HG03378 (cell line): Measurements from ENCODE around the gene UBQLN2.
"Not testable (repeated sequence)": the region's sequence is repeated elsewhere in the genome, so short reads cannot be mapped to it uniquely, and the experiment has no call there.

ENCODE experiments used
- ATAC-seq: cut with Tn5 transposase; IDR thresholded peaks from one replicate; pipeline ENCODE4 v1.9.1; 2021; ENCODE audit warnings: mild to moderate bottlenecking, moderate library complexity; ENCODE audit not compliant: unreplicated experiment

Gene UBQLN2

DNA sequence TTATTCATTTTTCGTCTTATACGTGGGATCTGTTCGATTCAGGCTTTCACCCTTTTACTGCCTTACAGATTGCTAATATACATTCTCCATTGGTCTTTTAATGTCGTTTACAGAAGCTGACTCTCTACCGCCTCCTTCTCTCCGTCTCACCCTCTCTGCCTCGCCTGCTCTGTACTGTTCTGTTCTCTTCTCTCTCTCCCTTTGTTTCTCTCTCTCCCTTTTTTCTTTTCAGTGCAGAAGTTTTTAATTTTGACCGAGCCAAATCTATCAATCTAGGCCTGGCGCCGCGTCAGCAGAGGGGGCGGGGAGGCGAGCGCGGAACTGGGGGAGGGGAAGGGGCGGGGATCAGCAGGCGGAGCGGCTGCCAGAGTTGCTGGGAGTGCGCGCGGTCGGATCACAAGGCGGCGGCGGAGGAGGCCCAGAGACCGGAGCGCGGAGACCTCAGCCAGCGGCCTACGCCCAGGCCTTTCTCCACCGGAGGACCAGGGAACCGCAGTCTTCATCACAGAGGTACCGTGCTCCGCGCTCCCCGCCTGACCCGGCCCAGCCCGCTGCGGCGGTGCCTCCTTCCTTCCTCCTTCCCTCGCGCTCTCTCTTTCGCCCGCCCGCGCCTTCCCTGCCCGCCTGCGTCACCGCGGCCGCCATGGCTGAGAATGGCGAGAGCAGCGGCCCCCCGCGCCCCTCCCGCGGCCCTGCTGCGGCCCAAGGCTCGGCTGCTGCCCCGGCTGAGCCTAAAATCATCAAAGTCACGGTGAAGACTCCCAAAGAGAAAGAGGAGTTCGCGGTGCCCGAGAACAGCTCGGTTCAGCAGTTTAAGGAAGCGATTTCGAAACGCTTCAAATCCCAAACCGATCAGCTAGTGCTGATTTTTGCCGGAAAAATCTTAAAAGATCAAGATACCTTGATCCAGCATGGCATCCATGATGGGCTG, at the start of gene UBQLN2:
Gene UBQLN2 (plus strand): TSS at position 397 of the 931 bp plus-strand sequence. CDS start 247 bp downstream, at position 644.
- ATAC-seq: peak; percentile 57

DNA sequence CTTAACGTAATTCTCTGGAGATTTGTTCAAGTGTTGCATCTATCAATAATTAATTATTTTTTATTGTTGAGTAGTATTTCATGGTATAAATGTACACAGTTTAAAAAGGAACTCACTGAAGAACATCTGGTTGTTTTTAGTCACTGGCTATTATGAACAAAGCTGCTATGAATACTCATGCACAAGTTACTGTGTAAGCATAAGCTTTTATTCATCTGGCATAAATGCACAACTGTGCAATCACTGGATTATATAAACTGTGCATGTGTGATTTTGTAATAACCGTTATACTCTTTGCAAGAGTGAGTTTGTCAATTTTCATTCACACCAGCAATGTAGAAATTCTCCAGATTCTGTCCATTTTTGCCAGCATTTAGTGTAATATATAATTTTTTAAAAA, 43.8 kb upstream of the UBQLN2 start:
- ATAC-seq: no peak

DNA sequence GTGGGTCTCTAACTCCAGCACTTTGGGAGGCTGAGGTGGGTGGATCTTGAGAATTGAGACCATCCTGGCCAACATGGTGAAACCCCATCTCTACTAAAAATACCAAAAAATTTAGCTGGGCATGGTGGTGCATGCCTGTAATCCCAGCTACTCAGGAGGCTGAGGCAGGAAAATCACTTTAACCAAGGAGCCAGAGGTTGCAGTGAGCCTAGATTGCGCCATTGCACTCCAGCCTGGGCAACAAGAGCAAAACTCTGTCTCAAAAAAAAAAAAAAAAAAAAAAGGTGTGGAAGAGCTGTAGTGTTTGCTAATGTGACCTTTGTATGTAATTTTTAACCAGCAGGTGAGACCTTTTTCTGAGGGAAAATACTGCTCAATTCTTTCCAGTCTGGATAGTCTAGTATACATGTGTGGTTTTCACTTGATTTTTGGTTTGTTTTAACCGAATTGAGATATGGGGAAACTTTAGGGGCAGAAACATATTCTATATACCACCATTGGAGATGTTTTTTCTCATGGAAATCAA, 33.9 kb upstream of the UBQLN2 start:
- not testable (repeated sequence) for ATAC-seq

DNA sequence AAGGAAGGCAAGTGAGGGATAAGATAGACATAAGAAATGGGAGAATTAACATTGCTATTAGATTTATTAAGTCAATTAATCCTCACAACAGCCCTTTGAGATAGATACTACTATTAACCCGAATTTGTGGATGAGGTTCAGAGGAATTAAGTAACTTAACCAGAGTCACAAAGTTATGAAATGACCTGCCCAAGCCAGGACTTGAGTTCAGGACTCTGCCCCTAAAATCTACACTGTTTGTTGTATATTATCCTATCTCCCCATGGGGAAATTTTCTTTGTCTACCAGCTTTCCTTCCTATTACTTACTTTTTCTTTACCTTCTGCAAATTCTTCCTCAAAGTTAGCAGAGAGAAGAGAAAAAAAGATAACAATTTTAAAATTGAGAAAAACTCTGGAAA, 33.4 kb upstream of the UBQLN2 start:
- ATAC-seq: no peak

DNA sequence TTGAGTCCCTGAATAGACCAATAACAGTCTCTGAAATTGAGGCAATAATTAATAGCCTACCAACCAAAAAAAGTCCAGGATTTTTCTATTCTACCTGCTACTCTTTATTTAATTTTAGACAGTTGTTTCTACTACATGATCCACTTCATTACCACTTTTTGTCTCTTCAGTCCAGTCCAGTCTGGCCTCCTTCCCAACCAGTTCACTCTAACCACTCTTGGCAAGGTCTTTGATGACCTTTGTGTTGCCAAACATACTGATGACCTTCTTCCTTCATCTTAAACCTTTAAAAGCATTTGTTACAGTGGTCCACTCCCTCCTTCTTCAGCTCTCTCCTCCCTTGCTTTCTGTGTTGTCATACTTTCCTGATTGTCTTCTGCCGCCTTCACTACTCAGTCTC, 12.8 kb upstream of the UBQLN2 start:
- ATAC-seq: no peak

DNA sequence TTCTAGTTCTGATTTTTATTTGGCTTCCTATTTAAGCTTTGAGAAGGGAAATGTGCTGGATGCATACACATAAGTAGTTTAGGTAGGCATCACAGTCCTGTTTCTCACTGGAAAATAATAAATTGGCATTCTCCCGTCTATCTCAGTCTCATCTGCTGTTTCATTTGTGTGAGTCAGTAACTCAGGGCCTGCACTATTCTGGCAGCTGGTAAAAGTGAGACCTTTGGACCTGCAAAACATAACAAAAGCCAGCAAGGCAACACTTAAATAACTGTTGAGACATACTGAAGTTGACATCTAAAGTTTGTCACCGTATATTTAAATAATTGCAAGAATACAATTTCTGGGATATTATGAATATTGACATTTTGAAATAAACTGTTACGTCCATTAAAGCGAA, 8.6 kb upstream of the UBQLN2 start:
- no peak for ATAC-seq

DNA sequence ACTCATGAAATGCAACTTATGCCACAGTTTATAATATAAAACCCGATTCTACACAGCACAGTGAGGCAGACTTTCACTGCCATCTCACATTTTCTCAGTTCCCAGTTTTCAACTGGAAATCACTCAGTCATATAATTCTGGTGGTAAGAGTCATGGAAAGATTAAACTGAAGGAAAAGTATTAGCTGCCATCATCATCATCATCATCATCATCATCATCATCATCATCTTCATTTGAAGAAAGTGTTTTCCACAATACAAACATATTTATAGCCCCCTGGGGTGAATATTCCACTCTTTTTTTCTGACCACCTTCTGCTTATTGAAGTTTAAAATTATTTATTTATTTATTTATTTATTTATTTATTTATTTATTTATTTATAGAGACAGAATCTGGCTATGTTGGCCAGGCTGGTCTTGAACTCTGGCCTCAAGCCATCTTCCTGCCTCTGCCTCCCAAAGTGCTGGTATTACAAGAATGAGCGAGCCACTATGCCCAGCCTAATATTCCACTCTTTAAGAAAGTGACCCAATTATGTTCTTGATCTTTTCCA, 6.0 kb upstream of the UBQLN2 start:
- ATAC-seq: no peak

DNA sequence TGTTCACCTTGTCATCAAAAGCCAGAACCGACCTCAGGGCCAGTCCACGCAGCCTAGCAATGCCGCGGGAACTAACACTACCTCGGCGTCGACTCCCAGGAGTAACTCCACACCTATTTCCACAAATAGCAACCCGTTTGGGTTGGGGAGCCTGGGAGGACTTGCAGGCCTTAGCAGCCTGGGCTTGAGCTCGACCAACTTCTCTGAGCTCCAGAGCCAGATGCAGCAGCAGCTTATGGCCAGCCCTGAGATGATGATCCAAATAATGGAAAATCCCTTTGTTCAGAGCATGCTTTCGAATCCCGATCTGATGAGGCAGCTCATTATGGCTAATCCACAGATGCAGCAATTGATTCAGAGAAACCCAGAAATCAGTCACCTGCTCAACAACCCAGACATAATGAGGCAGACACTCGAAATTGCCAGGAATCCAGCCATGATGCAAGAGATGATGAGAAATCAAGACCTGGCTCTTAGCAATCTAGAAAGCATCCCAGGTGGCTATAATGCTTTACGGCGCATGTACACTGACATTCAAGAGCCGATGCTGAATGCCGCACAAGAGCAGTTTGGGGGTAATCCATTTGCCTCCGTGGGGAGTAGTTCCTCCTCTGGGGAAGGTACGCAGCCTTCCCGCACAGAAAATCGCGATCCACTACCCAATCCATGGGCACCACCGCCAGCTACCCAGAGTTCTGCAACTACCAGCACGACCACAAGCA, 898 bp downstream of the UBQLN2 start:
- ATAC-seq: peak; percentile 20

DNA sequence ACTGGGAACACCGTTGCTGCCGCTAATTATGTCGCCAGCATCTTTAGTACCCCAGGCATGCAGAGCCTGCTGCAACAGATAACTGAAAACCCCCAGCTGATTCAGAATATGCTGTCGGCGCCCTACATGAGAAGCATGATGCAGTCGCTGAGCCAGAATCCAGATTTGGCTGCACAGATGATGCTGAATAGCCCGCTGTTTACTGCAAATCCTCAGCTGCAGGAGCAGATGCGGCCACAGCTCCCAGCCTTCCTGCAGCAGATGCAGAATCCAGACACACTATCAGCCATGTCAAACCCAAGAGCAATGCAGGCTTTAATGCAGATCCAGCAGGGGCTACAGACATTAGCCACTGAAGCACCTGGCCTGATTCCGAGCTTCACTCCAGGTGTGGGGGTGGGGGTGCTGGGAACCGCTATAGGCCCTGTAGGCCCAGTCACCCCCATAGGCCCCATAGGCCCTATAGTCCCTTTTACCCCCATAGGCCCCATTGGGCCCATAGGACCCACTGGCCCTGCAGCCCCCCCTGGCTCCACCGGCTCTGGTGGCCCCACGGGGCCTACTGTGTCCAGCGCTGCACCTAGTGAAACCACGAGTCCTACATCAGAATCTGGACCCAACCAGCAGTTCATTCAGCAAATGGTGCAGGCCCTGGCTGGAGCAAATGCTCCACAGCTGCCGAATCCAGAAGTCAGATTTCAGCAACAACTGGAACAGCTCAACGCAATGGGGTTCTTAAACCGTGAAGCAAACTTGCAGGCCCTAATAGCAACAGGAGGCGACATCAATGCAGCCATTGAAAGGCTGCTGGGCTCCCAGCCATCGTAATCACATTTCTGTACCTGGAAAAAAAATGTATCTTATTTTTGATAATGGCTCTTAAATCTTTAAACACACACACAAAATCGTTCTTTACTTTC, 1.8 kb downstream of the UBQLN2 start:
- ATAC-seq: no peak

DNA sequence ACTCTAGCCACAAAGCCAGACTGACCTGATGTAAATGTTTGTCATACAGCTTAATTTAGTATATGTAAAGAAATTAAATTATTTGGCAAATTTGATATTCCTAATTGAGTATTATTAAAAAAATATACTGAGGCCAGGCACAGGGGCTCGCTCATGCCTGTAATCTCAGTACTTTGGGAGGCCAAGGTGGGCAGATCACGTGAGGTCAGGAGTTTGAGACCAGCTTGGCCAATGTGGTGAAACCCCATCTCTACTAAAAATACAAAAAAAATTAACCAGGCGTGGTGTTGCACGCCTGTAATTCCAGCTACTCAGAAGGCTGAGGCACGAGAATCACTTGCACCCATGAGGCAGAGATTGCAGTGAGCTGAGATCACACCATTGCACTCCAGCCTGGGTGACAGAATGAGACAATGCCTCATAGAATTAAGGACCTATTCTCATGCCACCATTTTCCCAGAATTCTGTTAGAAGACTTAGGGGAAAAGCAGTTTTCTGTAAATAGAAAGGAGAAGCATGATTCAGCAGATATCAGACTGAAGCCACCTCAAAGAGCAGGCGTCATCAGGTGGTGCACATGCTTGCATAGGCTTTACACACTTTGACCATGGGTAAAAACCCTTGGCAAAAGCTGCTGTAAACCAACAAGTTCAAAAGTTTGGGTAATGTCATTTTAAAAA, 6.1 kb downstream of the UBQLN2 start:
- no peak for ATAC-seq

DNA sequence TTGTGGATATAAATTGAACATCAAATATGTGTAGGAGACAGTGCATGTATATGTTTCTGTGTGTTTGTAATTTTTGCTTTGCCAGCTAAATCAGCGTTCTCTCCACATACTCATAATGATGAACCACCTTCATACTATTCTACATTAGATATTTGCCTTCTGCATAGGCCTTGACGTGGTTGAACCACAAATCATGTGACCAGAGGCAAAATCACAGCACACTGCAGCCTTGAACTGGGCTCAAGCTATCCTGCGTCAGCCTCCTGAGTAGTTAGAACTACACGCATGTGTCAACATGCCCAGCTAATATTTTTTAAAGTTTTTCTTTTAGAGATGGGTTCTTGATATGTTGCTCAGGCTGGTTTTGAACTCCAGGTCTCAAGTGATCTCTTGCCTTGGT, 9.5 kb downstream of the UBQLN2 start:
- ATAC-seq: no peak

DNA sequence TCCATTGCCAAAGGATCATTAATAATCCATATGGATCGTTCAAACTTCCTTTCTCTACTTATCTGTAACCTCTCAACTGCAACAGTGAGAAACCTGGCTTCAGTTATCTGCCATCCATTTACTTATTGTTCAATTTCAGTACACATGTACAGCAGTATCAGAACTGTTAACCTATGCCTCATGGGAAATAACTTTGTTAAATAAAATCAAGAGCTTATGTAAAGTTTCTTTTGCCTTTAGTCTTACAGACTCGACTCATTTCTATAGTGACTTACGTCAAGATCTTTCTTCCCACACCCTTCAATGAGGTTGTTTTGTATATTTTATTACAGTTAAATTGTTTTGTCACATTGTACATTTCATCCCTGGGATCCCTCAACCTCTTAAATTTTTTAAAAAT, 11.4 kb downstream of the UBQLN2 start:
- ATAC-seq: no peak

DNA sequence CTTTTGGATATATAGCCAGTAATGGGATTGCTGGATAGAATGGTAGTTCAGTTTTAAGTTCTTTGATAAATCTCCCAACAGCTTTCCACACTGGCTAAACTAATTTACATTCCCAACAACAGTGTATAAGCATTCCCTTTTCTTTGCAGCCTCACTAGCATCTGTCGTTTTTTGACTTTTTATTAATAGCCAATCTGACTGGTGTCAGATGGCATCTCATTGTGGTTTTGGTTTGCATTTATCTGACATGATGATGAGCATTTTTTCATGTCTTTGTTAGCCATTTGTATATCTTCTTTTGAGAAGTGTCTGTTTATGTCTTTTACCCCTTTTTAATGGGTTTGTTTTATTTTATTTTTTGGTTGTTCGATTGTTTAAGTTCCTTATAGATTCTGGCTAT, 13.3 kb downstream of the UBQLN2 start:
- no peak for ATAC-seq

DNA sequence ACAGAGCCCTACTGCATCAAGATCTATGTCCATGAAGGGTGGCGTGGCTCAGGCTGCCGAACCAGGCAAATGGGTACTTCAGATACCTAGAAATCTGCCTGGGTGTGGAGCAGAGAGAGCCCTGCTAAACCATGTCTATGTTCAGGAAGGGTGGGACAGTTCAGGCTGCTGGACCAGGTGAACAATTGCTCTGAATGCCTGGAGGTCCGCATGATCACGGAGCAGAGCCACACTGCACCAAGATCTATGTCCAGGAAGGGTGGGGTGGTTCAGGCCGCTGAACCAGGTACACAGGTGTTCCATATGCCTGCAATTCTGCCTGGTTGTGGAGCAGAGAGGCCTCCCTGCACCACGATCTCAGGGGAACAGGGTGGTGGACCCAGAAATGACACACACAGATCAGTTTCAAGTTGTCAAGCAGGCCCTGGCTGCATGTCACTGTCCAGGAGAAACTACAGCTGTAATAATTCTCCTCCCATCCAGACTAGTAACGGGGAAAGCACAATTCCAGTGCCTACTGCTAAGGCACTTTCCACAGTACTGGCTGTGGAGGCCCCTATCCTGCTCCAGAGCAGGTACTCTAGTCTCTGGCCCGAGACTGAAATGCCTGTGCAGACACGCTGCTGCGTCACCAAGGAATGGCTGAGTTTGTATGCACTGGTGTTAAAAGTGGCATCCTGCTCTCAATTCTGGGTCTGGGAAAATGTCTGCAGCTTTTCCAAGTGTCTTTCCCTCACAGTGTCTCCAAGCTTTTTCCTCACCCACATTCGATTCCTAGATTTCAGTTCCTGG, 25.2 kb downstream of the UBQLN2 start:
- no peak for ATAC-seq

DNA sequence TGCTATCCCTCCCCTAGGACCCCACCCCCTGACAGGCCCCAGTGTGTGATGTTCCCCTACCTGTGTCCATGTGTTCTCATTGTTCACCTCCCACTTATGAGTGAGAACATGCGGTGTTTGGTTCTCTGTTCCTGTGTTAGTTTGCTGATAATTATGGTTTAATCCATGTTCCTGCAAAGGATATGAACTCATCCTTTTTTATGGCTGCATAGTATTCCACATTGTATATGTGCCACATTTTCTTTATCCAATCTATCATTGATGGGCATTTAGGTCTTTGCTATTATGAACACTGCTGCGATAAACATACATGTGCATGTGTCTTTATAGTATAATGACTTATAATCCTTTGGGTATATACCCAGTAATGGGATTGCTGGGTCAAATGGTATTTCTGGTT, 28.4 kb downstream of the UBQLN2 start:
- ATAC-seq: not testable (repeated sequence)

DNA sequence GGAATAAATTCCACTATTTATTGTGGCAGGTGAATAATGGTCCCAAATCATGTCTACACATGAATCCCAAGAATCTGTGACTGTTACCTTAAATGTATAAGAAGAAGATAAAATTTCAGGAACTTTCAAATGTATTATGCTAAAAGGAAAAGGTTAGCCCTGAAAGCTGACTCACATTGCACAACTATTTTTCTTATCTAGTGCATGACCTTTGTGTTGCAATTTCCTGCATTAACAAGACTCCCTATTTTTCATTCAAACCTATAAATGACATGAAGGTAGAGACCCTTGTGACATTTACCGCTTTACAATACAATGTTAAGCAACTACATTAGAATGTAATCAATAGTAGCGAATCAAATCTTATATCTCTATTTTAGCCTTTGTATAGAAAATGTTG, 36.7 kb downstream of the UBQLN2 start:
- ATAC-seq: no peak

DNA sequence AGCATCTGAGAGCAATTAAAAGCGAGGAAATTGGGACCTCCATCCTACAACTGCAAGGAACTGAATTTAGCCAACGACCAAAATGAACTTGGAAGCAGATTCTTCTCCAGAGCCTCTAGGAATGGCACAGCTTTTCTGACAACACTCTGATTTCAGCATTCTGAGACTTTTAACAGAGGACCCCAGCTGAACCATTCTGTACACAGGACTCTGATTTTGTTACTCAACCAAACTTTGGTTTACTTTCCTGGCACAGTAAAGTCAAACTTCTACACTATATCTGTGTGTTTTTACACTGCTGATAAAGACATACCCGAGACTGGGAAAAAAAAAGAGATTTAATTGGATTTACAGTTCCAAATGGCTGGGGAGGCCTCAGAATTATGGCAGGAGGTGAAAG, 37.6 kb downstream of the UBQLN2 start:
- no peak for ATAC-seq

DNA sequence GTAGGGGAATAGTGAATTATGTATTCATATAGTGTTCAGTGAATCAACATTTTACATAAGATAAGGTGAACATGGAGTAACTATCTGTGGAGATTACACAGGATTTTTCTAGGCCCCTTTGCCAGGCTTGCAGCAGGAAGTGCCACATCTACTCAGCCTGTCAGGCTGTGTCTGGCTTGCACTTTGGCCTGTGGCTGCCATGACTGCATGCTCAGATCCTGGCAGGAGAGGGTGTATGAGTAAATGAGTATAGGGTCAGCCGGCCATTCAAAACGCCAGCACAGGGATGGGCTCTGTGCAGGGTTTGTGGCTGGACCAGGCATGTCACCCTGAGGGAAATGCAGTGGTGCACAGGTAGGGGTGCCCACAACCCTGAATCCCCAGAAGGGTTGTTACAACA, 51.9 kb downstream of the UBQLN2 start:
- no peak for ATAC-seq
